ENCODE data around the gene IL32.

IL32 gene

GRCh38 chr16:3038256-3038655 lies 27.2 kb upstream of the IL32 start:
- TF ChIP-seq CTCF (IDR thresholded peaks at IDR 0.05; ENCODE audit: insufficient read depth, low read depth, low read length, missing control alignments): no peak
- H3K4me3 ChIP-seq (ENCODE audit: low read length): no peak overlapping the region
- DNase-seq (ENCODE audit: low read depth): peak; percentile 90

GRCh38 chr16:3038896-3039295 lies 26.5 kb upstream of the IL32 start:
- TF ChIP-seq CTCF (IDR thresholded peaks at IDR 0.05; ENCODE audit: insufficient read depth, low read depth, low read length, missing control alignments): no peak
- no peak for DNase-seq (ENCODE audit: low read depth)
- no peak overlapping the region for H3K4me3 ChIP-seq (ENCODE audit: low read length)

- no peak for TF ChIP-seq CTCF (IDR thresholded peaks at IDR 0.05; ENCODE audit: insufficient read depth, low read depth, low read length, missing control alignments)
- no peak overlapping the region for H3K4me3 ChIP-seq (ENCODE audit: low read length)
- no peak for DNase-seq (ENCODE audit: low read depth)
Observed at GRCh38 chr16:3042376-3042775, 23.1 kb upstream of the IL32 start.

- no peak for DNase-seq (ENCODE audit: low read depth)
- no peak overlapping the region for H3K4me3 ChIP-seq (ENCODE audit: low read length)
- TF ChIP-seq CTCF (IDR thresholded peaks at IDR 0.05; ENCODE audit: insufficient read depth, low read depth, low read length, missing control alignments): no peak
Observed at GRCh38 chr16:3044708-3045107, 20.7 kb upstream of the IL32 start.

- TF ChIP-seq CTCF (IDR thresholded peaks at IDR 0.05; ENCODE audit: insufficient read depth, low read depth, low read length, missing control alignments): no peak
- no peak for DNase-seq (ENCODE audit: low read depth)
Observed at GRCh38 chr16:3045758-3046640, 19.4 kb upstream of the IL32 start, which contains the start of gene MMP25. MMP25 (plus strand) TSS chr16:3046561; CDS start chr16:3046918, 357 bp downstream.

GRCh38 chr16:3046641-3047386 lies 18.6 kb upstream of the IL32 start:
- no peak for DNase-seq (ENCODE audit: low read depth)
- no peak for TF ChIP-seq CTCF (IDR thresholded peaks at IDR 0.05; ENCODE audit: insufficient read depth, low read depth, low read length, missing control alignments)
- no peak overlapping the region for H3K4me3 ChIP-seq (ENCODE audit: low read length)

More at GRCh38 chr16:3045758-3046640, 19.4 kb upstream of the IL32 start, which contains the start of gene MMP25:
- H3K4me3 ChIP-seq (ENCODE audit: low read length): peak within 1 kb of the TSS; percentile 37

Measured in epithelial cell of esophagus (primary cell).